GM10248 (cell line): ENCODE measurements around the gene CEP70.
A peak's percentile ranks its signal among the peaks of the same experiment; 100 is the strongest.
"Not testable (repeated sequence)": the region's sequence is repeated elsewhere in the genome, so short reads cannot be mapped to it uniquely, and the experiment has no call there.

ENCODE experiments used
- CTCF ChIA-PET: fragments of 300-600 bp; sonication (Branson Sonifier 250); formaldehyde crosslinking; extraction: SDS; loops from one replicate; lab custom pipeline; 2021; ENCODE audit warnings: antibody characterized with exemption; lab: Yijun Ruan, JAX
- POLR2A ChIA-PET: fragments of 350-650 bp; sonication (Branson Sonifier 250); formaldehyde crosslinking; extraction: SDS; loops from one replicate; lab custom pipeline; 2020; ENCODE audit warnings: antibody characterized with exemption; lab: Yijun Ruan, JAX
- DNase-seq: peaks from one replicate; pipeline ENCODE4 v3.0.0; 2012; ENCODE audit errors: extremely low spot score
- TF ChIP-seq, protein P1 (sequence below): IDR thresholded peaks from 2 replicates; pipeline ENCODE4 v1.5.1; 2012; ENCODE audit warnings: mild to moderate bottlenecking, low read depth; ENCODE audit errors: extremely low read depth, missing control alignments, control extremely low read depth

CEP70 gene

DNA sequence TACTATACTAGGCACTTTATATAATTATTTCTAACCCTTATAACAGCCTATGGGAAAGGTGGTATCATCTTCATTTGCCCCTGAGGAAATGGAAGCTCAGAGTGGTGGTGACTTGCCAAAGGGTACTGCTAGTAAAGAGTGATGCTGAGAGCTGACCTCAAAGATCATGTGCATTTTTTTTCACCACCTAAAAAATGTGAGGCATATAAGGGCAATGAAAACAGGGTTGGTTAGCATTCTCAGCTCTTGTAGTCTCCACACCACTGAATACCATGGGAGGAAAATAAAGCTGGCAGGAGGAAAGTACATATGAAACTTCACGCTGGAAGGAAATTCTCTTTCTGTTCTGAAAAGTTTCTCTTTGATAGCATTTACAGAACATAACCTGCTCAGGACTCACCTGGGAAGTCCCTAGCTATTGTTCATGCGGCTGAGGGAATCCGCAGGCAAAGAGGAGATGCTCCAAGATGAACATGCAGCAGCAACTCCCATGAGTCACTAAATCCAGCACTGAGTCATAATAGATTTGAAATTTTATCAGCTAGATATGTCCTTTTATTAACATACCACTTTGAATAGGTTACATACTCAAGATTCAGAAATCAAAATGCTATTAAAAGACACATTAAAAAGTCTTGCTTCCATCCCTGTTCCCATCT lies 31.8 kb upstream of the CEP70 start:
- CTCF ChIA-PET: interaction anchor here (0.7 to 4.4 kb wide), 5 partner anchors 11 to 290 kb away, joined by 3 to 21 read pairs (median 3); partner anchors contain the start of gene CEP70
- DNase-seq: no peak
- TF ChIP-seq, protein P1, sequence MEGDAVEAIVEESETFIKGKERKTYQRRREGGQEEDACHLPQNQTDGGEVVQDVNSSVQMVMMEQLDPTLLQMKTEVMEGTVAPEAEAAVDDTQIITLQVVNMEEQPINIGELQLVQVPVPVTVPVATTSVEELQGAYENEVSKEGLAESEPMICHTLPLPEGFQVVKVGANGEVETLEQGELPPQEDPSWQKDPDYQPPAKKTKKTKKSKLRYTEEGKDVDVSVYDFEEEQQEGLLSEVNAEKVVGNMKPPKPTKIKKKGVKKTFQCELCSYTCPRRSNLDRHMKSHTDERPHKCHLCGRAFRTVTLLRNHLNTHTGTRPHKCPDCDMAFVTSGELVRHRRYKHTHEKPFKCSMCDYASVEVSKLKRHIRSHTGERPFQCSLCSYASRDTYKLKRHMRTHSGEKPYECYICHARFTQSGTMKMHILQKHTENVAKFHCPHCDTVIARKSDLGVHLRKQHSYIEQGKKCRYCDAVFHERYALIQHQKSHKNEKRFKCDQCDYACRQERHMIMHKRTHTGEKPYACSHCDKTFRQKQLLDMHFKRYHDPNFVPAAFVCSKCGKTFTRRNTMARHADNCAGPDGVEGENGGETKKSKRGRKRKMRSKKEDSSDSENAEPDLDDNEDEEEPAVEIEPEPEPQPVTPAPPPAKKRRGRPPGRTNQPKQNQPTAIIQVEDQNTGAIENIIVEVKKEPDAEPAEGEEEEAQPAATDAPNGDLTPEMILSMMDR: no peak
- POLR2A ChIA-PET: no interaction called here

DNA sequence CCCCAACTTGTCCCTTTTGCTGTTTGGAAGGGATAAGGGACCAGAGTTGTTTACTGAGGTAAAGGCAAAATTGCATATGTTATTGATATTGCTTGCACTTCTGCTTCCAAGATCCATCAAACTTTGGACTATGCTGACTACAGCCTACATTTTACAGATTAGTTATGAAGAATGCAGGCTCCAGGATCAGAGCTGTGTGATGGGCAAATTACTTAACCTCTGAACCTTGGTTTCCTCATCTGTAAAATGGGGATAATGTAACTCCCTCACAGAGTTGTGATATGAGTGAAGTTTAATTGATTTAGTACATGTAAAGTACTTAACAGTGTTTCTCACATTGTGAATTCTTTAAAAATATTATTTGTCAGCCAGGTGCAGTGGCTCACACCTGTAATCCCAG lies 30.5 kb upstream of the CEP70 start:
- no peak for DNase-seq
- TF ChIP-seq, protein P1: no peak
- ChIA-PET POLR2A (no interaction called here), CTCF (interaction anchor here (1.0 to 4.4 kb wide), 4 partner anchors 18 to 291 kb away, joined by 3 to 21 read pairs (median 10); partner anchors contain the start of gene CEP70)

DNA sequence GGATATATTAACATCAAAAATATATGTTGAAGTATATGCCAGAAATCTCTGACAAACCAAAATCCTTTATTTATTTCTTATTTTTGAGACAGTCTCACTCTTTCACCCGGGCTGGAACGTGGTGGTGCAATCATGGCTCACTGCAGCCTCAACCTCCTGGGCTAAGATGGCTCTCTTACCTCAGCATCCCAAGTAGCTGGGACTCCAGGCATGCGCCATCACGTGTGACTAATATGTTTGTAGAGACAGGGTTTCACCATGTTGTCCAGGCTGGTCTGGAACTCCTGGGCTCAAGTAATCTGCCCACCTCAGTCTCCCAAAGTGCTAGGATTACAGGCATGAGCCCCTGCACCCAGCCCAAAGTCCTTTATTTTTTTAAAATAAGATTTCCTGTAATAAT lies 26.4 kb upstream of the CEP70 start:
- DNase-seq: no peak
- POLR2A ChIA-PET: no interaction called here
- CTCF ChIA-PET: interaction anchor here (1.3 kb wide), 1 partner anchor 295 kb away, joined by 3 read pairs; no protein-coding TSS in a partner anchor
- TF ChIP-seq, protein P1: no peak

DNA sequence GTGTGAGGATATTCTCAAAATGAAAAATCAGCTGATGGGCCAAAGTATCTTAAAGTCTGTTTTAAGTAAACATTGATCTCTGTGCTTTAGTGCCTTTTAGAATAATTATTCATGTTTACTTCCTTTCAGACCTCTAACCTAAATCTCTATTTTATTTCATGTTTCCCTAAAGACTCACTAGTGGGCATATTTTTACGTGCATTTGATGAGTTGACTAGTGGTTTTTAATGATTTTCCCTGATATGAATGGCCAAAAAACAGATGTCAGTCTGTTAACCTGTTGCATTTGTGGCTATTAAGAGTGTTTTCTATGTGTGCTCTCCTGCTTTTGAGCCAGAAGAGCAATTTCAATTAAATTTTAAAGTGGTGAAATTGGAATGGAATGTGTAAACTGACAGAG lies 21.4 kb upstream of the CEP70 start:
- CTCF ChIA-PET: interaction anchor here (1.6 to 3.5 kb wide), 2 partner anchors 21 to 300 kb away, joined by 4 to 13 read pairs; partner anchors contain the start of gene CEP70
- no peak for DNase-seq
- POLR2A ChIA-PET: no interaction called here
- TF ChIP-seq, protein P1: no peak

DNA sequence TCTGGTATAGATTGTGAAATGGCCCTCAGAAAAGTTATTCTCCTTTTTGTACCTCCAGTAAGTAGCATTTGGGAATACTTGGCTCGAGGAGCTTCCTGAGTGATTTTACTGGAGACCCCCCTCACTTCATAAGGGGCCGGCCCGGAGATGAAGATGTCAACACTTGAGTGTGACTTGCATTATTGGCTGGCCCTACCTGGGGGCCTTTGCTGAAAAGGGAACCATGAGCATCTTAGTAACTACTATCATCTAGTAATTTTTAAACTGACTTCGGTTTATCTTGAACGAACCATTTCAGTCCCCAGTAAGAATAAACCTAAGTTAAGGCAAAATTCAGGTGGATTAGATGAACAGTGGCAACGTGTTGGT lies 15.8 kb upstream of the CEP70 start:
- TF ChIP-seq, protein P1: no peak
- ChIA-PET CTCF (interaction anchor here (2.2 to 4.0 kb wide), 3 partner anchors 15 to 313 kb away, joined by 11 to 15 read pairs (median 11); partner anchors contain the start of gene CEP70), POLR2A (no interaction called here)
- DNase-seq: no peak

DNA sequence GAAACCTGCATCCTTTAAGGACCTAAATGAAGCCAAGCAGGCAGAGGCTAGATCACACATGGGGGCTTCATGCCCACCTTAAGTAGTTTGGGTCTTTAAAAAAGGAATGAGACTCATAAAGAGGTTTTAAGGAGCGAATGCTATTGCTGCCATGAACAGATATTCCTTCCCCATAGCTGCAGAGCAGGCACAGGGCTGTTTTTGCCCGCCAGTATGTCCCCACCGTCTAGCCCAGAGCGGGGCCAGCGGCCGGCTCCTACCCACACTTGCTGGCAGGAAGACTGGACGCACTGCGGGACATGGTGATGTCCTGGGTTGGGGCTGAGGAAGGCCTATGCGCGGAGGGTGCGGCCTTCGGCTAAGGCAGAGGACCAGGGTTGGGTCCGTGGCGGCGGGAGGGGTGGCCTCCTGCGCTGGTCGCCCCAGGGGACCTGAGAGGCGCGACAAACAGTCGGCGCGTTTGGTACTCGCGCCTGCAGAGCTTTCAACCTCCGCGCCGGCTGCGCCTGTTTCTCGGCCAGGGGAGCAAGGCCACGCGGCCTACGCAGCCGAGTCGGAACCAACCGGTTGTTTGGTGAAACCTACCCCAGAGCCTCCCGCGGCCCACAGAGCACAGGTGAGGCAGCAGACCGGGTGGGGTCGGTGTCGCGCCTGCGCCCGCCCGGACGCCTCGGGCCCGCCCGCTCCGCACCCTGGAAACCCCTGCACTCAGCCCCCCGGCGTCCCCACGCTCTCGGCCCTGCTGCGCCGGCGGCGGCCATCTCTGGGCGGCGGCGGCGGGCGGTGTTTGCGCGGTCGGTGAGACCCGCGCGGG lies 14.5 kb upstream of the CEP70 start, which contains the start of gene FAIM:
Gene FAIM (plus strand): TSS at position 450 of the 814 bp plus-strand sequence. CDS start 10,956 bp downstream, outside the sequence.
- ChIA-PET CTCF (interaction anchor here (2.2 to 4.0 kb wide), 3 partner anchors 14 to 314 kb away, joined by 11 to 15 read pairs (median 11); partner anchors contain the start of gene CEP70), POLR2A (no interaction called here)
- DNase-seq: peak; percentile 66
- TF ChIP-seq, protein P1: no peak

DNA sequence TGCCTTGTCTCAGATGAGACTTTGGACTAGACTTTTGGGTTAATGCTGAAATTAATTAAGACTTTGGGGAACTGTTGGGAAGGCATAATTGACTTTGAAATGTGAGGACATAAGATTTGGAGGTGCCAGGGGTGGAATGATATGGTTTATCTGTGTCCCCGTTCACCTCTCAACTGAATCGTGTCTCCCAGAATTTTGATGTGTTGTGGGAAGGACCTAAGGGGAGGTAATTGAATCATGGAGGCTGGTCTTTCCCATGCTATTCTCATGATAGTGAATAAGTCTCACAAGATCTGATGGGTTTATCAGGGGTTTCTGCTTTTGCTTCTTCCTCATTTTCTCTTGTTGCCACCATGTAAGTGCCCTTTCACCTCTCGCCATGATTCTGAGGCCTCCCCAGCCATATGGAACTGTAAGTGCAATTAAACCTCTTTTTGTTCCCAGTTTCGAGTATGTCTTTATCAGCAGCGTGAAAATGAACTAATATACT lies 10.1 kb upstream of the CEP70 start:
- DNase-seq, POLR2A ChIA-PET, CTCF ChIA-PET: not testable (repeated sequence)

DNA sequence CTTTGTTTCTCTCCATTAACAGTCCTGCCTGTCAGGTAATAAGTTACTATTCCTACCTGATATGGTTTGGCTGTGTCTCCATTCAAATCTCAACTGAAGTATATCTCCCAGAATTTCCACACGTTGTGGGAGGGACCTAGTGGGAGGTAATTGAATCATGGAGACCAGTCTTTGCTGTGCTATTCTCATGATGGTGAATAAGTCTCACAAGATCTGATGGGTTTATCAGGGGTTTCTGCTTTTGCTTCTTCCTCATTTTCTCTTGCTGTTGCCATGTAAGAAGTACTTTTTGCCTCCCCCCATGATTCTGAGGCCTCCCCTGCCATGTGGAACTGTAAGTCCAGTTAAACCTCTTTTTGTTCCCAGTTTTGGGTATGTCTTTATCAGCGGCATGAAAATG lies 7.6 kb upstream of the CEP70 start:
- CTCF ChIA-PET, DNase-seq, POLR2A ChIA-PET: not testable (repeated sequence)
